H1 (cell line): ENCODE measurements around the gene PDZRN4. TPM values are rescaled to one million over a fixed set of nuclear protein-coding genes. Genes with fewer than 3 reads are reported as not detected.

Experiments
- KDM4A ChIP-seq: IDR thresholded peaks from one replicate; pipeline ENCODE4 v1.7.1; 2012; ENCODE audit warnings: low read depth, mild to moderate bottlenecking, moderate library complexity, low read length, inconsistent platforms; ENCODE audit not compliant: severe bottlenecking
- polyA plus RNA-seq, 7 experiments: library from polyadenylated mRNA; depleted of rRNA in 3 of 7; stranded (reverse) in 5 of 7; unstranded in 2 of 7; fragments of >200 nt in 5 of 7; fragments of 200-250 nt in 2 of 7; gene quantifications; 1 replicate in 5 of 7; 2 replicates in 1 of 7; 4 replicates in 1 of 7; pipeline versions ENCODE4 v1.2.1 to v1.2.3, GENCODE V29; 2011 to 2013; ENCODE audit warnings: missing spikeins in 2 of 7, mixed read lengths in 2 of 7
- total RNA-seq: library from RNA; stranded (reverse); fragmentation: NEBNext Ultra II Directional; extraction: Animal tissue kit (Norgen Biotek cat#: 25700); gene quantifications from 2 replicates; pipeline ENCODE4 v1.2.1, GENCODE V29; 2021
- TF ChIP-seq, protein P1 (sequence below): IDR thresholded peaks from 2 replicates; pipeline ENCODE4 v1.6.1; 2011; ENCODE audit warnings: low read length, improper control_type of control experiment

Gene PDZRN4
- total and polyA plus RNA-seq, 2 of the 8 experiments (the other 6 are each of a cell fraction or from before 2014, with no cell fraction given) = not detected

DNA sequence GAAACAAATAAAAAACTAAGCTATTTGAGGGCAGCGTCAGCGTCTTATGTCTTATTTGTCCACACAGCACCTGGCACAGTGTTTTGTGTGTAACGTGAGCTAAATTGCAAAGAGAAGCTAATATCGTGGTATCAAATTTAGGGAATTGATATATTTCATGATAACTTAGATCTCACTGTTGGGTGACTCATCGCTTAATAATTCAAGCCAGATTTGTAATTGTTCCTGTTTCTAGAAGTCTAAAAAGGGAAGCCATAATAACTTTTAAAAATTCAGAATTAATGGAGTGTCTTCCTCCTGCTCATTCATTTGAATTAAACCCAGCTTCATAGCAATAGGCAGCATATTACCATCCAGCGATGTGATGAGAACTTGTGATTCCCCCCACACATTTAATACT lies 214.7 kb downstream of the PDZRN4 start (continued):
- TF ChIP-seq, protein P1, sequence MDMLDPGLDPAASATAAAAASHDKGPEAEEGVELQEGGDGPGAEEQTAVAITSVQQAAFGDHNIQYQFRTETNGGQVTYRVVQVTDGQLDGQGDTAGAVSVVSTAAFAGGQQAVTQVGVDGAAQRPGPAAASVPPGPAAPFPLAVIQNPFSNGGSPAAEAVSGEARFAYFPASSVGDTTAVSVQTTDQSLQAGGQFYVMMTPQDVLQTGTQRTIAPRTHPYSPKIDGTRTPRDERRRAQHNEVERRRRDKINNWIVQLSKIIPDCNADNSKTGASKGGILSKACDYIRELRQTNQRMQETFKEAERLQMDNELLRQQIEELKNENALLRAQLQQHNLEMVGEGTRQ = no peak
- no peak for TF ChIP-seq KDM4A
